A549 treated with Mapracorat at 1 μM for 4 hours (cell line): ENCODE results near the gene GABRA1. TPM values are rescaled to one million over a fixed set of nuclear protein-coding genes. Genes with fewer than 3 reads are reported as not detected.

Experiments used
- total RNA-seq: library from RNA; stranded (reverse); fragments of 200-300 nt; extraction: Qiagen RNA extraction; gene quantifications from 5 replicates; pipeline ENCODE4 v1.2.3, GENCODE V29; 2022

GABRA1 gene
- total RNA-seq: not detected in 5 replicates

GRCh38 chr5:161847941-161848391 is at the start of gene GABRA1:
TSS of gene GABRA1 (plus strand) at chr5:161848120. CDS start at chr5:161850811, 2,691 bp downstream.

Other genes starting within 250 kb of the GABRA1 start
- not detected in 5 replicates for gene GABRA6, start 162.4 kb upstream of the GABRA1 start, total RNA-seq
- not detected in 5 replicates for gene GABRG2, start 219.7 kb downstream of the GABRA1 start, total RNA-seq